A549 (cell line): Measurements from ENCODE around the gene CDX1.

Experiments used
- EP300 ChIP-seq, 2 experiments: fragments of >200 bp; sonication (Bioruptor Twin); formaldehyde crosslinking; IDR thresholded peaks; 2 replicates in 1 of 2; 3 replicates in 1 of 2; pipeline ENCODE4 v1.6.1; 2016 to 2017
- ESRRA ChIP-seq: fragments of 150-350 bp; IDR thresholded peaks from 2 replicates; pipeline ENCODE4 v1.6.1; 2014; ENCODE audit warnings: mild to moderate bottlenecking, low read length, borderline replicate concordance
- NPAS2 ChIP-seq: fragments of 250-450 bp; sonication (Bioruptor Pico); IDR thresholded peaks from 2 replicates; pipeline ENCODE4 v1.8.0; 2022; ENCODE audit warnings: mild to moderate bottlenecking, moderate library complexity, borderline replicate concordance
- NR3C1 ChIP-seq: fragments of >200 bp; sonication (Bioruptor Twin); formaldehyde crosslinking; IDR thresholded peaks from 3 replicates; pipeline ENCODE4 v1.6.1; 2017
- POLR2A ChIP-seq: IDR thresholded peaks from 2 replicates; pipeline ENCODE4 v1.6.1; 2012; ENCODE audit warnings: mild to moderate bottlenecking, low read length
- ZFP36 ChIP-seq: fragments of 450-650 bp; IDR thresholded peaks from 2 replicates; pipeline ENCODE4 v1.6.1; 2014; ENCODE audit warnings: borderline replicate concordance; ENCODE audit not compliant: partially characterized antibody
- TF ChIP-seq, protein P1 (sequence below): fragments of >200 bp; sonication (Bioruptor Twin); formaldehyde crosslinking; IDR thresholded peaks from 2 replicates; pipeline ENCODE4 v1.6.1; 2016
- TF ChIP-seq, protein P2 (sequence below): IDR thresholded peaks from 2 replicates; pipeline ENCODE4 v1.6.1; 2012
- TF ChIP-seq, protein P3 (sequence below): fragments of >200 bp; sonication (Bioruptor Twin); formaldehyde crosslinking; IDR thresholded peaks from 3 replicates; pipeline ENCODE4 v1.5.1; 2016
- TF ChIP-seq, protein P4 (sequence below): fragments of 200-600 bp; sonication (generic); IDR thresholded peaks from 2 replicates; pipeline ENCODE4 v1.6.1; 2016; ENCODE audit warnings: antibody characterized with exemption, mild to moderate bottlenecking, moderate library complexity

DNA sequence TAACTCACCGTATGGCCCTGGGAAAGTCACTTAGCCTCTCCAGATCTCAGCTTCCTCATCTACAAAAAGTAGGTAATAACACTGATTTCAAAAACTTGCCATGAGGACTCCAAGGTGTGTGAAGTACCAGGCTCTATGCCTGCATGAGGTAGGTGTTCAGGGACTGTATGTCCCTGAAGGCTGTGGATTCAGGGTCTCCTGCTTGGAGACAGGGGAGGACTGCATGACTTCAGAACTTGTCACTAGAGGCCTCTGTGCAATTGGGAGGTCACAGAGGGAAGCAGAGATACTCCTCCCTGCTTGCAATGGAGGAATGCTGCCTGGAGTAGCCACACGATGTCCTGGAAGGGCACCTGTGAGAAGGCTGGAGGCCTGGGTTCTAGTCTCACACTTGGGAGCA lies 13.1 kb upstream of the CDX1 start:
- TF ChIP-seq, protein P1, sequence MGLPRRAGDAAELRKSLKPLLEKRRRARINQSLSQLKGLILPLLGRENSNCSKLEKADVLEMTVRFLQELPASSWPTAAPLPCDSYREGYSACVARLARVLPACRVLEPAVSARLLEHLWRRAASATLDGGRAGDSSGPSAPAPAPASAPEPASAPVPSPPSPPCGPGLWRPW: no peak
- TF ChIP-seq NR3C1 (no peak), EP300 (IDR thresholded peaks at IDR 0.05) (no peak), POLR2A (no peak), ESRRA (no peak), NPAS2 (CRISPR knock-in tag) (no peak), ZFP36 (no peak)
- TF ChIP-seq, protein P2, sequence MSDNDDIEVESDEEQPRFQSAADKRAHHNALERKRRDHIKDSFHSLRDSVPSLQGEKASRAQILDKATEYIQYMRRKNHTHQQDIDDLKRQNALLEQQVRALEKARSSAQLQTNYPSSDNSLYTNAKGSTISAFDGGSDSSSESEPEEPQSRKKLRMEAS: no peak
- TF ChIP-seq, protein P3, sequence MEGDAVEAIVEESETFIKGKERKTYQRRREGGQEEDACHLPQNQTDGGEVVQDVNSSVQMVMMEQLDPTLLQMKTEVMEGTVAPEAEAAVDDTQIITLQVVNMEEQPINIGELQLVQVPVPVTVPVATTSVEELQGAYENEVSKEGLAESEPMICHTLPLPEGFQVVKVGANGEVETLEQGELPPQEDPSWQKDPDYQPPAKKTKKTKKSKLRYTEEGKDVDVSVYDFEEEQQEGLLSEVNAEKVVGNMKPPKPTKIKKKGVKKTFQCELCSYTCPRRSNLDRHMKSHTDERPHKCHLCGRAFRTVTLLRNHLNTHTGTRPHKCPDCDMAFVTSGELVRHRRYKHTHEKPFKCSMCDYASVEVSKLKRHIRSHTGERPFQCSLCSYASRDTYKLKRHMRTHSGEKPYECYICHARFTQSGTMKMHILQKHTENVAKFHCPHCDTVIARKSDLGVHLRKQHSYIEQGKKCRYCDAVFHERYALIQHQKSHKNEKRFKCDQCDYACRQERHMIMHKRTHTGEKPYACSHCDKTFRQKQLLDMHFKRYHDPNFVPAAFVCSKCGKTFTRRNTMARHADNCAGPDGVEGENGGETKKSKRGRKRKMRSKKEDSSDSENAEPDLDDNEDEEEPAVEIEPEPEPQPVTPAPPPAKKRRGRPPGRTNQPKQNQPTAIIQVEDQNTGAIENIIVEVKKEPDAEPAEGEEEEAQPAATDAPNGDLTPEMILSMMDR: no peak
- TF ChIP-seq, protein P4, sequence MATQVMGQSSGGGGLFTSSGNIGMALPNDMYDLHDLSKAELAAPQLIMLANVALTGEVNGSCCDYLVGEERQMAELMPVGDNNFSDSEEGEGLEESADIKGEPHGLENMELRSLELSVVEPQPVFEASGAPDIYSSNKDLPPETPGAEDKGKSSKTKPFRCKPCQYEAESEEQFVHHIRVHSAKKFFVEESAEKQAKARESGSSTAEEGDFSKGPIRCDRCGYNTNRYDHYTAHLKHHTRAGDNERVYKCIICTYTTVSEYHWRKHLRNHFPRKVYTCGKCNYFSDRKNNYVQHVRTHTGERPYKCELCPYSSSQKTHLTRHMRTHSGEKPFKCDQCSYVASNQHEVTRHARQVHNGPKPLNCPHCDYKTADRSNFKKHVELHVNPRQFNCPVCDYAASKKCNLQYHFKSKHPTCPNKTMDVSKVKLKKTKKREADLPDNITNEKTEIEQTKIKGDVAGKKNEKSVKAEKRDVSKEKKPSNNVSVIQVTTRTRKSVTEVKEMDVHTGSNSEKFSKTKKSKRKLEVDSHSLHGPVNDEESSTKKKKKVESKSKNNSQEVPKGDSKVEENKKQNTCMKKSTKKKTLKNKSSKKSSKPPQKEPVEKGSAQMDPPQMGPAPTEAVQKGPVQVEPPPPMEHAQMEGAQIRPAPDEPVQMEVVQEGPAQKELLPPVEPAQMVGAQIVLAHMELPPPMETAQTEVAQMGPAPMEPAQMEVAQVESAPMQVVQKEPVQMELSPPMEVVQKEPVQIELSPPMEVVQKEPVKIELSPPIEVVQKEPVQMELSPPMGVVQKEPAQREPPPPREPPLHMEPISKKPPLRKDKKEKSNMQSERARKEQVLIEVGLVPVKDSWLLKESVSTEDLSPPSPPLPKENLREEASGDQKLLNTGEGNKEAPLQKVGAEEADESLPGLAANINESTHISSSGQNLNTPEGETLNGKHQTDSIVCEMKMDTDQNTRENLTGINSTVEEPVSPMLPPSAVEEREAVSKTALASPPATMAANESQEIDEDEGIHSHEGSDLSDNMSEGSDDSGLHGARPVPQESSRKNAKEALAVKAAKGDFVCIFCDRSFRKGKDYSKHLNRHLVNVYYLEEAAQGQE: no peak
